Measurements from ENCODE around the gene PAIP2.

DNA sequence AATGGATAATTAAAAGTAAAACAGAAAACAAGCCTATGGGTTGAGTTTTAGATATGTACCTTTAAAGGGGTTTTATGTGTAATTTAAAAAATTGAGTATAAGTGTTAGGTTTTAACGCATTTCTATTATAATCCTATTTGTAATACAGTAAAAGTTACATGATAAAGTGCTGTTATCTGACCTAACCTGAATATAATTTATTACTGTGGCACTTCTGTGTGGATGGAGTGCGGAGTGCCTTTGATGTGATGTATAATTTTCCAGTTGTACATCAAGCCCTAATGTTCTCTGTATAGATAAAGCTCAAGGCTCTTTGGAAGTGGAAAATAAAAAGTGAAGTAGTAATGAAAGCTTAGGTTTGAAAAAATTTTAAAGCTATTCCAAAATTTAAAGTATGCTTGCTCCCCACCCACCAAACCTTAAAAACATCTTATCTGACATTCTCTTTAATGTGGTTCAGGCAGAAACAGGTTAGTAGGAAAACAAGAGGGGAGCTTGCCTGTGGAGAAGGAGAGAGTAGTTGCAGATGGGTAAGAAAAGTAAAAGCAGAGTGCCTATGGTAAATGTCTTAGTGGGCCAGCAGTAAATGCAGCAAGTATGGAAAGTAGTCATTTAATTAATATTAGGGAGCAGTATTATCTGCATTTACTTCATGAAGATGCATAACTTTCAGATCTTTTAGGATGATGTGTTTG, 44.1 kb upstream of the PAIP2 start:
- TF ChIP-seq, protein P1, sequence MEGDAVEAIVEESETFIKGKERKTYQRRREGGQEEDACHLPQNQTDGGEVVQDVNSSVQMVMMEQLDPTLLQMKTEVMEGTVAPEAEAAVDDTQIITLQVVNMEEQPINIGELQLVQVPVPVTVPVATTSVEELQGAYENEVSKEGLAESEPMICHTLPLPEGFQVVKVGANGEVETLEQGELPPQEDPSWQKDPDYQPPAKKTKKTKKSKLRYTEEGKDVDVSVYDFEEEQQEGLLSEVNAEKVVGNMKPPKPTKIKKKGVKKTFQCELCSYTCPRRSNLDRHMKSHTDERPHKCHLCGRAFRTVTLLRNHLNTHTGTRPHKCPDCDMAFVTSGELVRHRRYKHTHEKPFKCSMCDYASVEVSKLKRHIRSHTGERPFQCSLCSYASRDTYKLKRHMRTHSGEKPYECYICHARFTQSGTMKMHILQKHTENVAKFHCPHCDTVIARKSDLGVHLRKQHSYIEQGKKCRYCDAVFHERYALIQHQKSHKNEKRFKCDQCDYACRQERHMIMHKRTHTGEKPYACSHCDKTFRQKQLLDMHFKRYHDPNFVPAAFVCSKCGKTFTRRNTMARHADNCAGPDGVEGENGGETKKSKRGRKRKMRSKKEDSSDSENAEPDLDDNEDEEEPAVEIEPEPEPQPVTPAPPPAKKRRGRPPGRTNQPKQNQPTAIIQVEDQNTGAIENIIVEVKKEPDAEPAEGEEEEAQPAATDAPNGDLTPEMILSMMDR (IDR thresholded peaks at IDR 0.05; ENCODE audit: insufficient read depth, low read length), result no peak
- no peak for TF ChIP-seq SPI1 (IDR thresholded peaks at IDR 0.05; ENCODE audit: borderline replicate concordance, low read depth)
